HEK293 (cell line): ENCODE measurements around the gene SH3YL1.

ENCODE experiments used
- CTCF ChIP-seq: fragments of 450-650 bp; formaldehyde crosslinking; IDR thresholded peaks from 2 replicates; pipeline ENCODE4 v1.5.1; 2016; ENCODE audit warnings: missing biosample characterization, missing genetic modification characterization
- GLIS2 ChIP-seq: fragments of 450-650 bp; formaldehyde crosslinking; IDR thresholded peaks from 2 replicates; pipeline ENCODE4 v1.5.1; 2016; ENCODE audit warnings: missing biosample characterization, missing genetic modification characterization
- KLF7 ChIP-seq: fragments of 450-650 bp; formaldehyde crosslinking; IDR thresholded peaks from 2 replicates; pipeline ENCODE4 v1.5.1; 2016; ENCODE audit warnings: missing biosample characterization, missing genetic modification characterization, borderline replicate concordance
- MYNN ChIP-seq: fragments of 450-650 bp; formaldehyde crosslinking; IDR thresholded peaks from 2 replicates; pipeline ENCODE4 v1.5.1; 2016; ENCODE audit warnings: missing biosample characterization, missing genetic modification characterization, borderline replicate concordance
- OVOL3 ChIP-seq: fragments of 450-650 bp; formaldehyde crosslinking; IDR thresholded peaks from 2 replicates; pipeline ENCODE4 v1.5.1; 2016; ENCODE audit warnings: missing biosample characterization, missing genetic modification characterization
- REPIN1 ChIP-seq: fragments of 450-650 bp; formaldehyde crosslinking; IDR thresholded peaks from 2 replicates; pipeline ENCODE4 v1.5.1; 2017; ENCODE audit warnings: missing biosample characterization, missing genetic modification characterization, low read depth
- REST ChIP-seq: fragments of 450-650 bp; formaldehyde crosslinking; IDR thresholded peaks from 2 replicates; pipeline ENCODE4 v1.5.1; 2016; ENCODE audit warnings: missing biosample characterization, missing genetic modification characterization
- YY1 ChIP-seq: fragments of 450-650 bp; formaldehyde crosslinking; IDR thresholded peaks from 2 replicates; pipeline ENCODE4 v1.5.1; 2018; ENCODE audit warnings: missing biosample characterization, missing genetic modification characterization
- ZBTB49 ChIP-seq: fragments of 450-650 bp; formaldehyde crosslinking; IDR thresholded peaks from 2 replicates; pipeline ENCODE4 v1.5.1; 2016; ENCODE audit warnings: missing biosample characterization, missing genetic modification characterization, low read depth
- ZNF140 ChIP-seq: fragments of 450-650 bp; formaldehyde crosslinking; IDR thresholded peaks from 2 replicates; pipeline ENCODE4 v1.5.1; 2016; ENCODE audit warnings: missing biosample characterization, missing genetic modification characterization
- ZNF404 ChIP-seq: fragments of 450-650 bp; formaldehyde crosslinking; IDR thresholded peaks from 2 replicates; pipeline ENCODE4 v1.5.1; 2017; ENCODE audit warnings: missing biosample characterization, missing genetic modification characterization
- ZNF561 ChIP-seq: fragments of 450-650 bp; IDR thresholded peaks from 2 replicates; pipeline ENCODE4 v1.5.1; 2018; ENCODE audit warnings: missing biosample characterization, missing genetic modification characterization, borderline replicate concordance
- ZNF654 ChIP-seq: fragments of 450-650 bp; formaldehyde crosslinking; IDR thresholded peaks from 2 replicates; pipeline ENCODE4 v1.5.1; 2016; ENCODE audit warnings: low read depth, missing biosample characterization, missing genetic modification characterization
- ZNF768 ChIP-seq: fragments of 450-650 bp; formaldehyde crosslinking; IDR thresholded peaks from 2 replicates; pipeline ENCODE4 v1.5.1; 2018; ENCODE audit warnings: missing biosample characterization, mild to moderate bottlenecking, missing genetic modification characterization

GRCh38 chr2:270861-271260 lies 7.0 kb upstream of the SH3YL1 start:
- TF ChIP-seq KLF7: no peak
- no peak for TF ChIP-seq CTCF (tag by site-specific recombination)
- TF ChIP-seq ZBTB49 (tag by site-specific recombination): no peak
- no peak for TF ChIP-seq ZNF140 (tag by site-specific recombination)
- no peak for TF ChIP-seq REPIN1 (tag by site-specific recombination)
- TF ChIP-seq YY1 (tag by site-specific recombination): no peak
- TF ChIP-seq ZNF561 (tag by site-specific recombination): no peak
- TF ChIP-seq ZNF654: no peak
- TF ChIP-seq GLIS2 (tag by site-specific recombination): no peak
- no peak for TF ChIP-seq MYNN (tag by site-specific recombination)
- TF ChIP-seq OVOL3 (tag by site-specific recombination): no peak
- TF ChIP-seq ZNF768 (tag by site-specific recombination): no peak
- TF ChIP-seq ZNF404 (tag by site-specific recombination): no peak
- no peak for TF ChIP-seq REST (tag by site-specific recombination)
